Measurements from ENCODE around the gene ARFIP1. TPM values are rescaled to one million over a fixed set of nuclear protein-coding genes. Genes with fewer than 3 reads are reported as not detected.

Gene ARFIP1
- total and polyA plus RNA-seq, 9 of the 15 experiments (the other 6 are each of a cell fraction or from before 2014, with no cell fraction given), result 14.1 to 25.1 (median 20.9) TPM

GRCh38 chr4:152858934-152859333, 79.2 kb downstream of the ARFIP1 start:
- H3K27ac ChIP-seq (ENCODE audit: extremely low read depth, low read depth, low read length), result no peak overlapping the region
- no peak overlapping the region for H3K4me3 ChIP-seq
- ATAC-seq (no peak), DNase-seq (ENCODE audit: extremely low read depth in 1 of 4, low spot score in 3 of 4) (no peak), FAIRE-seq (no peak)
- in situ Hi-C loops (cut with MboI) (loop anchor here (10.0 kb wide), 2 partner anchors 266 to 776 kb away; no protein-coding TSS in a partner anchor), intact Hi-C loops (cut with micrococcal nuclease) (loop anchor here (10.0 kb wide), 1 partner anchor 466 kb away; no protein-coding TSS in a partner anchor)
- 67% methylated on average over 6 of the region's 6 CpGs for WGBS (ENCODE audit: insufficient coverage, low coverage, missing lambda C conversion rate)
- H3K9me1 ChIP-seq (ENCODE audit: control insufficient read depth, insufficient read depth, low read length), result no peaks in the 10 kb centered on the region
- no peaks in the 10 kb centered on the region for H4K20me1 ChIP-seq (replicated peaks; ENCODE audit: control insufficient read depth, insufficient read depth, low read length)
- no peaks in the 10 kb centered on the region for H3K27me3 ChIP-seq (ENCODE audit: control insufficient read depth in 2 of 2, insufficient read depth in 2 of 2, low read length in 2 of 2)
- CTCF ChIA-PET (ENCODE audit: low intra/inter-chr PET ratio), result no interaction called here
- no peaks in the 10 kb centered on the region for H3K4me1 ChIP-seq (replicated peaks in 1 of 2; ENCODE audit: control insufficient read depth in 2 of 2, insufficient read depth in 2 of 2, low read length in 2 of 2)
- POLR2A ChIA-PET, result interaction anchor here (0.5 to 0.6 kb wide), 2 partner anchors 615 to 1509 kb away, joined by 3 read pairs; no protein-coding TSS in a partner anchor
- H3K79me2 ChIP-seq (ENCODE audit: control insufficient read depth, insufficient read depth, low read length), result no peaks in the 10 kb centered on the region
- no peak overlapping the region for H3K4me2 ChIP-seq (ENCODE audit: insufficient read depth, low read length)
- H2AFZ ChIP-seq (ENCODE audit: low read depth, low read length), result no peak overlapping the region
- TF ChIP-seq ETS1 (conservative IDR thresholded peaks at IDR 0.05; ENCODE audit: control insufficient read depth, low read depth, low read length) (no peak), CREBBP (IDR thresholded peaks at IDR 0.05; ENCODE audit: low read depth, low read length) (no peak), ZNF212 (CRISPR knock-in tag; IDR thresholded peaks at IDR 0.05) (no peak), ZNF76 (CRISPR knock-in tag; IDR thresholded peaks at IDR 0.05; ENCODE audit: borderline replicate concordance) (no peak), TAF9B (IDR thresholded peaks at IDR 0.05; ENCODE audit: partially characterized antibody) (no peak), MITF (IDR thresholded peaks at IDR 0.05) (no peak), SETDB1 (IDR thresholded peaks at IDR 0.05; ENCODE audit: low read length) (no peak), TOE1 (IDR thresholded peaks at IDR 0.05; ENCODE audit: borderline replicate concordance) (no peak), TOE1 (CRISPR knock-in tag; IDR thresholded peaks at IDR 0.05; ENCODE audit: borderline replicate concordance, low read depth) (no peak), ZKSCAN8 (CRISPR knock-in tag; IDR thresholded peaks at IDR 0.05) (no peak), RAD51 (IDR thresholded peaks at IDR 0.05; ENCODE audit: borderline replicate concordance, low read depth) (no peak), COPS2 (conservative IDR thresholded peaks at IDR 0.05) (no peak), BHLHE40 (IDR thresholded peaks at IDR 0.05; ENCODE audit: low read length) (no peak), KAT8 (IDR thresholded peaks at IDR 0.05; ENCODE audit: low read depth) (no peak), ZNF197 (CRISPR knock-in tag; IDR thresholded peaks at IDR 0.05; ENCODE audit: low read depth) (no peak)
- TF ChIP-seq, protein P1, sequence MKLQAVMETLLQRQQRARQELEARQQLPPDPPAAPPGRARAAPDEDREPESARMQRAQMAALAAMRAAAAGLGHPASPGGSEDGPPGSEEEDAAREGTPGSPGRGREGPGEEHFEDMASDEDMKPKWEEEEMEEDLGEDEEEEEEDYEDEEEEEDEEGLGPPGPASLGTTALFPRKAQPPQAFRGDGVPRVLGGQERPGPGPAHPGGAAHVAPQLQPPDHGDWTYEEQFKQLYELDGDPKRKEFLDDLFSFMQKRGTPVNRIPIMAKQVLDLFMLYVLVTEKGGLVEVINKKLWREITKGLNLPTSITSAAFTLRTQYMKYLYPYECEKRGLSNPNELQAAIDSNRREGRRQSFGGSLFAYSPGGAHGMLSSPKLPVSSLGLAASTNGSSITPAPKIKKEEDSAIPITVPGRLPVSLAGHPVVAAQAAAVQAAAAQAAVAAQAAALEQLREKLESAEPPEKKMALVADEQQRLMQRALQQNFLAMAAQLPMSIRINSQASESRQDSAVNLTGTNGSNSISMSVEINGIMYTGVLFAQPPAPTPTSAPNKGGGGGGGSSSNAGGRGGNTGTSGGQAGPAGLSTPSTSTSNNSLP (IDR thresholded peaks at IDR 0.05; ENCODE audit: borderline replicate concordance, low read depth, low read length), result no peak
- no peaks in the 10 kb centered on the region; the same call in 1 of the 2 replicates for H3K9me3 ChIP-seq (replicated peaks; ENCODE audit: control insufficient read depth, insufficient read depth, low read depth, low read length)
- BruUV-seq (replicated peaks), result no TSS peak
- no peaks in the 10 kb centered on the region for H3K36me3 ChIP-seq (ENCODE audit: control insufficient read depth, insufficient read depth, low read length)
- H3K9ac ChIP-seq (ENCODE audit: insufficient read depth in 1 of 2, low read depth in 2 of 2, low read length in 2 of 2), result no peak overlapping the region
